Pancreas (tissue), 10 donors: Measurements from ENCODE around the gene RBMS1. TPM values are rescaled to one million over a fixed set of nuclear protein-coding genes. Genes with fewer than 3 reads are reported as not detected.

Experiments
- ATAC-seq, 4 donors: fragments of 200-7000 bp; cut with Tn5 transposase; one replicate each; pipeline versions ENCODE4 v1.8.0 to v1.9.1; 2020; ENCODE audit warnings: mild to moderate bottlenecking in 4 of 4, moderate library complexity in 4 of 4
- DNase-seq, 6 donors: peaks; one replicate each; pipeline ENCODE4 v3.0.0-alpha.2; 2020
- FAIRE-seq: peaks from 2 replicates; lab custom pipeline; 2012; peaks lifted over from hg19 to GRCh38; lab: Jason Lieb, UNC
- H3K27ac ChIP-seq, 4 donors: fragments of 200-600 bp; sonication (generic); 1 replicate in 3 of 4; 2 replicates in 1 of 4; pipeline versions ENCODE4 v1.5.0 to v1.8.0; 2020
- H3K27me3 ChIP-seq, 4 donors: fragments of 200-600 bp; one replicate each; pipeline ENCODE4 v1.8.0; 2021
- H3K36me3 ChIP-seq, 3 donors: fragments of 200-600 bp; sonication (generic) in 1 of 3; one replicate each; pipeline versions ENCODE4 v1.5.0 to v1.8.0; 2020 to 2021
- H3K4me1 ChIP-seq, 3 donors: fragments of 200-600 bp; one replicate each; pipeline ENCODE4 v1.8.0; 2021
- H3K4me3 ChIP-seq, 4 donors: fragments of 200-600 bp; sonication (generic) in 2 of 4; one replicate each; pipeline versions ENCODE4 v1.5.0 to v1.8.0; 2020 to 2021
- H3K9me3 ChIP-seq, 4 donors: fragments of 200-600 bp; one replicate each; pipeline ENCODE4 v1.8.0; 2021
- WGBS, 2 donors: extraction: QIAGEN DNeasy Blood & Tissue Kit; methylation state at CpG; one replicate each; pipeline ENCODE4 v1.1.7; 2013; 5-methylcytosine and 5-hydroxymethylcytosine counted together
- intact Hi-C, 3 donors: fragments of 100-400 bp; cut with DNase I; formaldehyde crosslinking; loops; one replicate each; pipeline versions ENCODE4 v1.11.1 to v1.14.2; 2022
- polyA plus RNA-seq, 2 donors: library from polyadenylated mRNA; stranded (reverse); fragments of 200-250 nt; gene quantifications; one replicate each; pipeline ENCODE4 v1.2.3, GENCODE V29; 2013
- total RNA-seq, 6 donors: library from RNA; stranded (reverse); fragmentation: NEBNext Ultra II Directional in 4 of 6; extraction: Animal tissue kit (Norgen Biotek cat#: 25700) in 4 of 6; gene quantifications; one replicate each; pipeline versions ENCODE4 v1.2.1 to v1.2.4, GENCODE V29; 2021 to 2023
- TF ChIP-seq, protein P1 (sequence below), 4 donors: fragments of 200-600 bp; sonication (generic) in 3 of 4; IDR thresholded peaks; one replicate each; pipeline versions ENCODE4 v1.5.0 to v1.8.0; 2021; ENCODE audit warnings: antibody characterized with exemption in 4 of 4
- donor health status: healthy with polysubstance abuse.
- donor health status: DM: no; HTN: no; CAD: no; lungs with moderate emphysema.
- donor health status: DM: no; HTN: no; CAD: no.
- donor health status: control.
- donor health status: control.
- donor health status: Bipolar disorder and iron deficiency.
- donor health status: DM: yes; HTN: yes; CAD: no.
- donor health status: DM: no; HTN: no; CAD: no.
- donor health status: DM: no; HTN: no; CAD: no.
- donor health status: DM: yes; HTN: yes; CAD: no.

RBMS1 gene
- total and polyA plus RNA-seq, 8 donors = 6.3 to 26.1 (median 8.7) TPM

DNA sequence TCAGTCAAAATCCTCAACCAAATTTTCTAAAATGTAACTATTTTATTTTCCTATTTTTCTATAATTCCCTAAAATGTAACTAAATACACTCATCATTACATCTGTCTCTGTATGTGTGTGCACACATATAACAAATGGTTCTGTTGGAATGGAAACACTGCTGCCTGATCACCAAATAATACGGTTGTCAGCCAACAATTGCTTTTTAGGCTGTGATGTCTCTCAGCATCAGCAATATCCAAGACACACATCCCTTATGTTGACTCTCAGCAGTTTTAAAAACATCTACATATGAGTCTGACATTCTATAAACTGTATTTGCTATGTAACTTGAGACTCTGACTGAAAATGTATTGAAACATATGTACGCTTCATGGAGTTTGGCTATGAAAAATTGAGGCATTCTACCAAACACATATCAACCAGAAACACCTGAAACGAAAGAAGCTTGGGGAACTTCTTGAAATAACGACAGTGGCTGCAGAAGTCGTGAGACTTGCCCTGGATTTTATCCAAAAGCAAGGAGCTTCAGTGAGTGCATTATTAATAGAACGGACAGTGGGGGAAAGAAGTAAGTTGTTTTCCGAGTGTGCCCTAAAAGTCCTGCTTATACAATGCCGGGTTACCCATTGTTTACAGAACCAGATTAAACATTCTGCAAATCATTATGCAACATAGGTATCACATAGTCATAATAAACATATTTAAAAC lies 183.3 kb downstream of the RBMS1 start:
- no peak for DNase-seq
- TF ChIP-seq, protein P1, sequence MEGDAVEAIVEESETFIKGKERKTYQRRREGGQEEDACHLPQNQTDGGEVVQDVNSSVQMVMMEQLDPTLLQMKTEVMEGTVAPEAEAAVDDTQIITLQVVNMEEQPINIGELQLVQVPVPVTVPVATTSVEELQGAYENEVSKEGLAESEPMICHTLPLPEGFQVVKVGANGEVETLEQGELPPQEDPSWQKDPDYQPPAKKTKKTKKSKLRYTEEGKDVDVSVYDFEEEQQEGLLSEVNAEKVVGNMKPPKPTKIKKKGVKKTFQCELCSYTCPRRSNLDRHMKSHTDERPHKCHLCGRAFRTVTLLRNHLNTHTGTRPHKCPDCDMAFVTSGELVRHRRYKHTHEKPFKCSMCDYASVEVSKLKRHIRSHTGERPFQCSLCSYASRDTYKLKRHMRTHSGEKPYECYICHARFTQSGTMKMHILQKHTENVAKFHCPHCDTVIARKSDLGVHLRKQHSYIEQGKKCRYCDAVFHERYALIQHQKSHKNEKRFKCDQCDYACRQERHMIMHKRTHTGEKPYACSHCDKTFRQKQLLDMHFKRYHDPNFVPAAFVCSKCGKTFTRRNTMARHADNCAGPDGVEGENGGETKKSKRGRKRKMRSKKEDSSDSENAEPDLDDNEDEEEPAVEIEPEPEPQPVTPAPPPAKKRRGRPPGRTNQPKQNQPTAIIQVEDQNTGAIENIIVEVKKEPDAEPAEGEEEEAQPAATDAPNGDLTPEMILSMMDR (IDR thresholded peaks at IDR 0.05) = no peak
- ATAC-seq = no peak
- FAIRE-seq = no peak
- intact Hi-C loops = no loop called here
- WGBS, 2 donors = 79 to 81% methylated on average over 8 of the region's 8 CpGs
- H3K4me1 ChIP-seq = no peaks in the 10 kb centered on the region
- H3K4me3 ChIP-seq = no peak overlapping the region
- H3K9me3 ChIP-seq = no peaks in the 10 kb centered on the region
- no peak overlapping the region for H3K27ac ChIP-seq
- H3K36me3 ChIP-seq = no peaks in the 10 kb centered on the region
- no peaks in the 10 kb centered on the region for H3K27me3 ChIP-seq

DNA sequence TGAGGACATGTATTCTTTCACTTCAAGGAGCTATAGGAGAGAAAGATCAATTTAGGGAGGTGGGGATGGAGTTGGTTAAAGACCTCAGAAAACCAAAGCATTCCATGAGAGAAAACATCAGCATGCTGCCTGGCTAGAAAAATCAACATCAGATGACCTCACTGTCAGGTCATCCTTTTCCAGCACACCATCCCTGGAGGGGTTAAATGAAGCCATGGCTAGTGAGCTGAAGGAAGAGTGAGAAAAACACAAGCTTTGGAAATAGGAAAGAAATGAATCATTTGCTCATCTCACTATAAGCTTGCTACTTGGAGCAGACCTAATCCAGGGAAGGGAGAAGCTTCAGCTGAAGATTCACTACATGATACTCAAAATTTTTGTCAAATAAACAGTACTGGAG lies 184.0 kb downstream of the RBMS1 start:
- intact Hi-C loops = no loop called here
- TF ChIP-seq, protein P1 (IDR thresholded peaks at IDR 0.05) = no peak
- Histone ChIP-seq H3K4me1 (no peaks in the 10 kb centered on the region), H3K27ac (no peak overlapping the region), H3K9me3 (no peaks in the 10 kb centered on the region), H3K36me3 (no peaks in the 10 kb centered on the region), H3K27me3 (no peaks in the 10 kb centered on the region), H3K4me3 (no peak overlapping the region)
- DNase-seq (no peak), ATAC-seq (no peak), FAIRE-seq (no peak)

DNA sequence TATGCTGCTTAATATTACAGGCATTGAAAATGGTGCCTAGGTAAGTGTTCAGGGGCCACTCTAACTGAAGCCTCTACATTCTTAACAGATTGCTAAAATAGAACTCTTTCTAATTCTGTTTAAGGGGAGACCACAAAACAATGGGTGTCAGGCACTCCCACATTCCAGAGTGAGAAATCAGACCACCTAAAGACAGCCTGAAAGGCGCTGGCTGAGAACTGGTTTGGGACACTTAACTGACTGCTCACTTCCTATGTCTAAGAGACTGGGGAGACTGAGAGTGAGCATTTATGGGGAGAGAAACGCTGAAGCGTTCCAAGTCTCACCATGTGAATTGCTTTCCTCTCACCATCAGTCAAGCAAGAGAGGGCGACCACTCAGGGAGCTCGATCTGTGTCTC lies 184.7 kb downstream of the RBMS1 start:
- intact Hi-C loops = no loop called here
- no peaks in the 10 kb centered on the region for H3K4me1 ChIP-seq
- H3K27ac ChIP-seq = no peak overlapping the region
- H3K36me3 ChIP-seq = no peaks in the 10 kb centered on the region
- H3K9me3 ChIP-seq = no peaks in the 10 kb centered on the region
- 92 to 94% methylated on average over 5 of the region's 5 CpGs for WGBS, 2 donors
- TF ChIP-seq, protein P1 (IDR thresholded peaks at IDR 0.05) = no peak
- no peak for FAIRE-seq
- ATAC-seq = no peak
- no peak overlapping the region for H3K4me3 ChIP-seq
- H3K27me3 ChIP-seq = no peaks in the 10 kb centered on the region
- no peak for DNase-seq

GRCh38 chr2:160308476-160308875 lies 185.1 kb downstream of the RBMS1 start:
- DNase-seq (no peak), FAIRE-seq (no peak), ATAC-seq (no peak)
- Histone ChIP-seq H3K4me1 (no peaks in the 10 kb centered on the region), H3K27me3 (no peaks in the 10 kb centered on the region), H3K27ac (no peak overlapping the region), H3K4me3 (no peak overlapping the region), H3K36me3 (no peaks in the 10 kb centered on the region), H3K9me3 (no peaks in the 10 kb centered on the region)
- intact Hi-C loops = no loop called here
- WGBS, 2 donors = 97 to 99% methylated on average over 3 of the region's 3 CpGs
- TF ChIP-seq, protein P1 (IDR thresholded peaks at IDR 0.05) = no peak

- no peaks in the 10 kb centered on the region for H3K4me1 ChIP-seq
- ATAC-seq (peak in 1 of 4 donors; percentile 14), DNase-seq (no peak), FAIRE-seq (no peak)
- no peaks in the 10 kb centered on the region for H3K9me3 ChIP-seq
- H3K27me3 ChIP-seq = no peaks in the 10 kb centered on the region
- WGBS, 2 donors = 89 to 92% methylated on average over 10 of the region's 10 CpGs
- intact Hi-C loops = no loop called here
- H3K27ac ChIP-seq = no peak overlapping the region
- no peak overlapping the region for H3K4me3 ChIP-seq
- TF ChIP-seq, protein P1 (IDR thresholded peaks at IDR 0.05) = no peak
- no peaks in the 10 kb centered on the region for H3K36me3 ChIP-seq
Measured at GRCh38 chr2:160306985-160307384, 186.6 kb downstream of the RBMS1 start.
